GM12878 (cell line): Measurements from ENCODE around the gene RPS5.

Experiments
- ATF2 ChIP-seq: IDR thresholded peaks from 2 replicates; pipeline ENCODE4 v1.6.1; 2012; ENCODE audit warnings: low read length, inconsistent platforms
- CTCF ChIP-seq, 3 experiments: IDR thresholded peaks in 2 of 3; conservative IDR thresholded peaks in 1 of 3; 2 replicates each; pipeline ENCODE4 v1.5.1; 2011; ENCODE audit warnings: low read depth in 3 of 3, low read length in 3 of 3, mild to moderate bottlenecking in 3 of 3, control low read depth in 2 of 3, moderate library complexity in 2 of 3, inconsistent platforms in 1 of 3, mixed read lengths in 1 of 3; ENCODE audit not compliant: control insufficient read depth in 2 of 3, insufficient read depth in 1 of 3; ENCODE audit errors: extremely low read depth in 1 of 3
- DPF2 ChIP-seq: fragments of 450-650 bp; IDR thresholded peaks from 2 replicates; pipeline ENCODE4 v1.6.1; 2017; ENCODE audit warnings: mild to moderate bottlenecking
- JUNB ChIP-seq: IDR thresholded peaks from 2 replicates; pipeline ENCODE4 v1.6.1; 2016; ENCODE audit warnings: antibody characterized with exemption, mild to moderate bottlenecking
- PAX5 ChIP-seq: IDR thresholded peaks from 2 replicates; pipeline ENCODE4 v1.6.1; 2011; ENCODE audit warnings: low read depth, low read length, borderline replicate concordance
- POLR2A ChIP-seq: IDR thresholded peaks from 2 replicates; pipeline ENCODE4 v1.6.1; 2011; ENCODE audit warnings: low read depth, mild to moderate bottlenecking, low read length
- RAD21 ChIP-seq: IDR thresholded peaks from 2 replicates; pipeline ENCODE4 v1.6.1; 2011; ENCODE audit warnings: mild to moderate bottlenecking, low read depth, low read length, moderate library complexity; ENCODE audit not compliant: insufficient read depth
- TCF12 ChIP-seq: IDR thresholded peaks from 2 replicates; pipeline ENCODE4 v1.6.1; 2011; ENCODE audit warnings: low read depth, mild to moderate bottlenecking, low read length
- USF2 ChIP-seq: IDR thresholded peaks from 2 replicates; pipeline ENCODE4 v1.6.1; 2011; ENCODE audit warnings: low read depth, low read length, improper control_type of control experiment, borderline replicate concordance
- YBX1 ChIP-seq: fragments of 450-650 bp; IDR thresholded peaks from 2 replicates; pipeline ENCODE4 v1.6.1; 2016; ENCODE audit warnings: antibody characterized with exemption
- ZNF217 ChIP-seq: fragments of 450-650 bp; IDR thresholded peaks from 2 replicates; pipeline ENCODE4 v1.6.1; 2017; ENCODE audit warnings: antibody characterized with exemption, mild to moderate bottlenecking
- ZSCAN29 ChIP-seq: fragments of 450-650 bp; IDR thresholded peaks from 2 replicates; pipeline ENCODE4 v1.6.1; 2017; ENCODE audit warnings: mild to moderate bottlenecking, moderate library complexity
- TF ChIP-seq, protein P1 (sequence below): IDR thresholded peaks from 2 replicates; pipeline ENCODE4 v1.6.1; 2012; ENCODE audit warnings: low read depth, low read length, improper control_type of control experiment
- TF ChIP-seq, protein P2 (sequence below): IDR thresholded peaks from 2 replicates; pipeline ENCODE4 v1.6.1; 2012; ENCODE audit warnings: mild to moderate bottlenecking, low read depth, low read length

GRCh38 chr19:58352760-58353671 is 34.1 kb upstream of the RPS5 start, which contains the start of gene A1BG:
- TF ChIP-seq POLR2A = no peak
- no peak for TF ChIP-seq DPF2
- TF ChIP-seq CTCF (IDR thresholded peaks at IDR 0.05 in 2 of 3, conservative IDR thresholded peaks at IDR 0.05 in 1 of 3; ENCODE audit: control insufficient read depth in 2 of 3, extremely low read depth in 1 of 3, insufficient read depth in 1 of 3, low read depth in 3 of 3, low read length in 3 of 3) = no peak
- TF ChIP-seq RAD21 = no peak
- TF ChIP-seq USF2 = no peak
- TF ChIP-seq ZNF217 = no peak
- no peak for TF ChIP-seq PAX5
- TF ChIP-seq YBX1 = no peak
- TF ChIP-seq ATF2 = no peak
- TF ChIP-seq, protein P1, sequence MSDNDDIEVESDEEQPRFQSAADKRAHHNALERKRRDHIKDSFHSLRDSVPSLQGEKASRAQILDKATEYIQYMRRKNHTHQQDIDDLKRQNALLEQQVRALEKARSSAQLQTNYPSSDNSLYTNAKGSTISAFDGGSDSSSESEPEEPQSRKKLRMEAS = no peak
- no peak for TF ChIP-seq ZSCAN29
- TF ChIP-seq, protein P2, sequence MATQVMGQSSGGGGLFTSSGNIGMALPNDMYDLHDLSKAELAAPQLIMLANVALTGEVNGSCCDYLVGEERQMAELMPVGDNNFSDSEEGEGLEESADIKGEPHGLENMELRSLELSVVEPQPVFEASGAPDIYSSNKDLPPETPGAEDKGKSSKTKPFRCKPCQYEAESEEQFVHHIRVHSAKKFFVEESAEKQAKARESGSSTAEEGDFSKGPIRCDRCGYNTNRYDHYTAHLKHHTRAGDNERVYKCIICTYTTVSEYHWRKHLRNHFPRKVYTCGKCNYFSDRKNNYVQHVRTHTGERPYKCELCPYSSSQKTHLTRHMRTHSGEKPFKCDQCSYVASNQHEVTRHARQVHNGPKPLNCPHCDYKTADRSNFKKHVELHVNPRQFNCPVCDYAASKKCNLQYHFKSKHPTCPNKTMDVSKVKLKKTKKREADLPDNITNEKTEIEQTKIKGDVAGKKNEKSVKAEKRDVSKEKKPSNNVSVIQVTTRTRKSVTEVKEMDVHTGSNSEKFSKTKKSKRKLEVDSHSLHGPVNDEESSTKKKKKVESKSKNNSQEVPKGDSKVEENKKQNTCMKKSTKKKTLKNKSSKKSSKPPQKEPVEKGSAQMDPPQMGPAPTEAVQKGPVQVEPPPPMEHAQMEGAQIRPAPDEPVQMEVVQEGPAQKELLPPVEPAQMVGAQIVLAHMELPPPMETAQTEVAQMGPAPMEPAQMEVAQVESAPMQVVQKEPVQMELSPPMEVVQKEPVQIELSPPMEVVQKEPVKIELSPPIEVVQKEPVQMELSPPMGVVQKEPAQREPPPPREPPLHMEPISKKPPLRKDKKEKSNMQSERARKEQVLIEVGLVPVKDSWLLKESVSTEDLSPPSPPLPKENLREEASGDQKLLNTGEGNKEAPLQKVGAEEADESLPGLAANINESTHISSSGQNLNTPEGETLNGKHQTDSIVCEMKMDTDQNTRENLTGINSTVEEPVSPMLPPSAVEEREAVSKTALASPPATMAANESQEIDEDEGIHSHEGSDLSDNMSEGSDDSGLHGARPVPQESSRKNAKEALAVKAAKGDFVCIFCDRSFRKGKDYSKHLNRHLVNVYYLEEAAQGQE = no peak
- TF ChIP-seq TCF12 = no peak
- no peak for TF ChIP-seq JUNB
